Effector memory CD4-positive, alpha-beta T cell (primary cell): ENCODE results near the gene CSMD2.

Experiments
- DNase-seq, 3 donors: peaks; one replicate each; pipeline ENCODE4 v3.0.0-alpha.2; 2020
- H3K27ac ChIP-seq: 2 replicates; pipeline ENCODE4 v1.7.0; 2013; ENCODE audit warnings: mild to moderate bottlenecking, low read length, moderate library complexity; ENCODE audit not compliant: insufficient read depth, poor library complexity, severe bottlenecking
- H3K27me3 ChIP-seq: replicated peaks from 2 replicates; pipeline ENCODE4 v1.7.0; 2013; ENCODE audit warnings: mild to moderate bottlenecking, low read length; ENCODE audit not compliant: insufficient read depth, control insufficient read depth, poor library complexity, severe bottlenecking
- H3K36me3 ChIP-seq: 2 replicates; pipeline ENCODE4 v1.7.0; 2013; ENCODE audit warnings: mild to moderate bottlenecking, low read length, moderate library complexity; ENCODE audit not compliant: control insufficient read depth, insufficient read depth
- H3K4me1 ChIP-seq: 2 replicates; pipeline ENCODE4 v1.7.0; 2013; ENCODE audit warnings: low read length, mild to moderate bottlenecking; ENCODE audit not compliant: control insufficient read depth, insufficient read depth, poor library complexity, severe bottlenecking
- H3K4me3 ChIP-seq: 2 replicates; pipeline ENCODE4 v1.7.0; 2013; ENCODE audit warnings: low read length, low read depth, mild to moderate bottlenecking; ENCODE audit not compliant: insufficient read depth, poor library complexity, severe bottlenecking
- H3K9me3 ChIP-seq: 2 replicates; pipeline ENCODE4 v1.7.0; 2013; ENCODE audit warnings: mild to moderate bottlenecking, low read length, moderate library complexity; ENCODE audit not compliant: control insufficient read depth

The CSMD2 gene

DNA sequence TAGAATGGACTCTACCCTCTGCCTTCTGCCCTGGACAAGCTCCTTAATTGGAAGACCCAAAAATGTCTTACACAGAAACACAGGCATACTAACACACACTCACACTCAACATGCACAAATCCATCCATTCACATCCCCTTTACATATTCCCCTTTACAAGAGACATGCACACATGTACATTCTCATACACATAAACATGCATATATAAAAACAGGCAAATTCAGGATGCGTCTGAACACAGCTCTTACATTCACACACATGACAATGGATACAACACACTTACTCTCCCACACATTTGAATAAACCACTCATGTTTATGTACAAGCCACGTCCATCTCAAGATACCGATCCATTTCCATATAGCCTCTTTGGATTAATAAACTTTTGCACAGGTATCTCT, 216.7 kb downstream of the CSMD2 start:
- Histone ChIP-seq H3K4me3 (no peak overlapping the region), H3K36me3 (no peaks in the 10 kb centered on the region), H3K4me1 (no peaks in the 10 kb centered on the region), H3K9me3 (no peaks in the 10 kb centered on the region), H3K27me3 (no peaks in the 10 kb centered on the region), H3K27ac (no peak overlapping the region)
- DNase-seq, result no peak

GRCh38 chr1:33946836-33947235, 218.2 kb downstream of the CSMD2 start:
- Histone ChIP-seq H3K36me3 (no peaks in the 10 kb centered on the region), H3K4me1 (no peaks in the 10 kb centered on the region), H3K9me3 (no peaks in the 10 kb centered on the region), H3K27me3 (no peaks in the 10 kb centered on the region), H3K27ac (no peak overlapping the region), H3K4me3 (no peak overlapping the region)
- no peak for DNase-seq

DNA sequence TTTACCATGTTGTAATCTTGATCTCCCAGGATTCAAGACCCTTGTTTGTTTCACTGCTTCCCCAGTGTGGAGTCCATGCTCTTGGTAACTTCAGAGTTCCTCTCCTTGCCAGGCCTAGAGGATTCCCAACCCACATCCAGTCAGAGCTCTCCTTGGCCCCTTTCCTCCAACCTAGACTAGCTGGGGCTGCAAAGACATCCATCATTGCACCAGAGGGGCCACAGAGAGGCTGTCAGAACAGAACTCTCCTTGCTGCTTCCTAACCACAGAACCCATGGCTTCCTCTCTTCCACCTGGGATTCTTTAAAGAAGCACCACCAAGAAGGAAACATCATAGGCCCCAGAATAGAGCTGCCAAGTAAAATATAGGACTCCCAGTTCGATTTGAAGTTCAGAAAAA, 220.2 kb downstream of the CSMD2 start:
- H3K9me3 ChIP-seq, result no peaks in the 10 kb centered on the region
- H3K36me3 ChIP-seq, result no peaks in the 10 kb centered on the region
- H3K27ac ChIP-seq, result no peak overlapping the region
- H3K4me3 ChIP-seq, result no peak overlapping the region
- DNase-seq, result no peak
- H3K27me3 ChIP-seq, result no peaks in the 10 kb centered on the region
- H3K4me1 ChIP-seq, result no peaks in the 10 kb centered on the region

GRCh38 chr1:33943978-33944377, 221.1 kb downstream of the CSMD2 start:
- no peak overlapping the region for H3K27ac ChIP-seq
- H3K27me3 ChIP-seq, result no peaks in the 10 kb centered on the region
- no peaks in the 10 kb centered on the region for H3K4me1 ChIP-seq
- H3K36me3 ChIP-seq, result no peaks in the 10 kb centered on the region
- no peak for DNase-seq
- no peak overlapping the region for H3K4me3 ChIP-seq
- no peaks in the 10 kb centered on the region for H3K9me3 ChIP-seq

- Histone ChIP-seq H3K9me3 (no peaks in the 10 kb centered on the region), H3K27me3 (no peaks in the 10 kb centered on the region), H3K36me3 (no peaks in the 10 kb centered on the region), H3K4me3 (no peak overlapping the region), H3K27ac (no peak overlapping the region), H3K4me1 (no peaks in the 10 kb centered on the region)
- no peak for DNase-seq
Observed at GRCh38 chr1:33932871-33933270, 232.2 kb downstream of the CSMD2 start.

DNA sequence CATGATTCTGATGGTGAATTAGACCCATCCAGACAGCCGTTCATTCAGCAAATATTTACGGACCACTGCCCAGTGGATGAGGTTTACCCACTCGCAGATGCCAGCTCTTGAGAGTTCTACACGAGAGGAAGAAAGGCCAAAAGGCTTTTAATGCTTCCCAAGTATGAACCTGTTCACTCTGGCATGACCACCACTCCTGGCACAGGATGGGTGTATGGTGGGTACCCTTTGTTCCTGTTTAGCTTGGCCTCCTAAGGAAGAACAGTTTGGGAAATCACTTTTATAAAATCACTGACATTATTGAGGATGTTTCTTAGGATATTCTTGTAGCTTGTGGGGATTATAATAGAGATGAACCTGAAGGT, 233.9 kb downstream of the CSMD2 start:
- Histone ChIP-seq H3K27ac (no peak overlapping the region), H3K27me3 (no peaks in the 10 kb centered on the region), H3K4me3 (no peak overlapping the region), H3K9me3 (no peaks in the 10 kb centered on the region), H3K4me1 (no peaks in the 10 kb centered on the region), H3K36me3 (no peaks in the 10 kb centered on the region)
- DNase-seq, result no peak

DNA sequence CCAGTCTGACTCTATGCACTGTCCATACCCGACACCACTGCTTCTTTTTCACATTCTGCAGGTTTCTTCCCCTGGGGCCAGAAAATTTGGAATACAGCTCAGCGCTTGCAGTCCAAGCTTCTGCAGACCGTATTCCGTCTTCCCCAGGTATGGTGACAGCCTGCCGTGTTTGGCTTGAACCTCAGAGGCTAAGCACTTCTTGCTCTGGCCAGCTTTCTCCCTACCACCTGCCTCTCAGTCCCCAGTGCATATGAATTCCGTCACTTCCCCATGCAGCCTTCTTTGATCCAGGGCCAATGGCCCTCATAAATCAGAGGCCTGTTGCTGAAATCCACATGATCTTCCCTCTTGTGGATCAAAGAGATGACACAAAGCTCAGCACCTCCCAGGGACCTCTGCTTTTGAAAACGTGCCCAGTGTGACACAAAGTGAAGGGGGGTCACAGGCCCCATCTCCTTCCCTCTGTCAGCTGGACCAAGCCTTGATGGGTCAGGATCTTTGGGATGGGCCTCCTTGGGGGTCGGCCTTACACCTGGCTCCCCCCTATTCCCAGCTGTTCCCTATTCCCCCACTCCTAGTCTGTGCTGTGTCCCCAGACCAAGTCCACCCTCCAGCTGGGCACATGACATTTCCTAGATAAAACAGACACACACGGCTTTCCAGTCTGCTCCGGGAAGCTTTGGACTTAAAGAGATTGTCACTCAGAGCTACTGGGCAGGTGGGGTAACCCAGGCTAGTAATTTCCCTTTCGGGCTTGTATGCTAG, 234.5 kb downstream of the CSMD2 start:
- H3K4me3 ChIP-seq, result no peak overlapping the region
- no peaks in the 10 kb centered on the region for H3K9me3 ChIP-seq
- H3K27me3 ChIP-seq, result no peaks in the 10 kb centered on the region
- no peak overlapping the region for H3K27ac ChIP-seq
- DNase-seq, result no peak
- H3K36me3 ChIP-seq, result no peaks in the 10 kb centered on the region
- no peaks in the 10 kb centered on the region for H3K4me1 ChIP-seq

DNA sequence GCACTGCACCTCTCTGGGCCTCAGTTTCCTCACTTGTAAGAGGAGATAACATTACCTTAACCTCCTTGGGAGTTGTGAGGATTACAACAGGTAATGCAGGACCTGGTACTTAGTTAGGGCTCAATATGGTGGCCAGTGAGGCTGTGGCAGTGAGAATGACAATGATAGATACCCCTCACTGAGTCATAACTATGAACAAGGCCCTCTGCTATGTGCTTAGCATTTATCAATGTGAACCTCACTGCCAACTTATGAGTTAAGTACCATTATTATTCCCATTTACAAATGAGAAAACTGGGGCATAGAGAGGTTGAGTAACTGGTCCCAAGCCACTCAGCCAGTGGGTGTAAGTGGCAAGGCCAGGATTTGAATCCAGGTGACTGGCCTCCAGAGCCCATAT, 236.8 kb downstream of the CSMD2 start:
- Histone ChIP-seq H3K4me1 (no peaks in the 10 kb centered on the region), H3K9me3 (no peaks in the 10 kb centered on the region), H3K36me3 (no peaks in the 10 kb centered on the region), H3K27ac (no peak overlapping the region), H3K4me3 (no peak overlapping the region), H3K27me3 (no peaks in the 10 kb centered on the region)
- DNase-seq, result no peak

GRCh38 chr1:33927721-33928120, 237.3 kb downstream of the CSMD2 start:
- DNase-seq, result no peak
- Histone ChIP-seq H3K9me3 (no peaks in the 10 kb centered on the region), H3K4me3 (no peak overlapping the region), H3K4me1 (no peaks in the 10 kb centered on the region), H3K36me3 (no peaks in the 10 kb centered on the region), H3K27me3 (no peaks in the 10 kb centered on the region), H3K27ac (no peak overlapping the region)

DNA sequence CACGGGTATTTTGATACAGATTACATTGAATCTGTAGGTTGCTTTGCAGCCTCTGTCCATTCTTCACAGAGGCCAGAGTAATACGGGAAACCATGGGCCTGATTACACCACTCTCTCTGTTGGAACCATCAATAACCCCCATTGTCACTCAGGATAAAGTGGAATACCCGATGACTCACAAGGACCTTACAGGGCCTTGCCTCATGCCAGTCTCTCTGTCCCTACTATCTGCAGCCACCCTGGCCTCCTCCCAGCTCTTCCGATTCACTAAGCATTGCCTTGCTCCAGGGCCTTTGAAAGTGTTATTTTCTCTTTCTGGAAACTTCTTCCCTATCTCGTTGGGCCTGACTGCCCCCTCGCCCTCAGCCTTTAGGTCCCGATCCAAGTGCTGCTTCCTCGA, 239.4 kb downstream of the CSMD2 start:
- Histone ChIP-seq H3K27me3 (no peaks in the 10 kb centered on the region), H3K4me3 (no peak overlapping the region), H3K4me1 (no peaks in the 10 kb centered on the region), H3K36me3 (no peaks in the 10 kb centered on the region), H3K9me3 (no peaks in the 10 kb centered on the region), H3K27ac (no peak overlapping the region)
- no peak for DNase-seq
